ENCODE data around the gene ABCD1.

DNA sequence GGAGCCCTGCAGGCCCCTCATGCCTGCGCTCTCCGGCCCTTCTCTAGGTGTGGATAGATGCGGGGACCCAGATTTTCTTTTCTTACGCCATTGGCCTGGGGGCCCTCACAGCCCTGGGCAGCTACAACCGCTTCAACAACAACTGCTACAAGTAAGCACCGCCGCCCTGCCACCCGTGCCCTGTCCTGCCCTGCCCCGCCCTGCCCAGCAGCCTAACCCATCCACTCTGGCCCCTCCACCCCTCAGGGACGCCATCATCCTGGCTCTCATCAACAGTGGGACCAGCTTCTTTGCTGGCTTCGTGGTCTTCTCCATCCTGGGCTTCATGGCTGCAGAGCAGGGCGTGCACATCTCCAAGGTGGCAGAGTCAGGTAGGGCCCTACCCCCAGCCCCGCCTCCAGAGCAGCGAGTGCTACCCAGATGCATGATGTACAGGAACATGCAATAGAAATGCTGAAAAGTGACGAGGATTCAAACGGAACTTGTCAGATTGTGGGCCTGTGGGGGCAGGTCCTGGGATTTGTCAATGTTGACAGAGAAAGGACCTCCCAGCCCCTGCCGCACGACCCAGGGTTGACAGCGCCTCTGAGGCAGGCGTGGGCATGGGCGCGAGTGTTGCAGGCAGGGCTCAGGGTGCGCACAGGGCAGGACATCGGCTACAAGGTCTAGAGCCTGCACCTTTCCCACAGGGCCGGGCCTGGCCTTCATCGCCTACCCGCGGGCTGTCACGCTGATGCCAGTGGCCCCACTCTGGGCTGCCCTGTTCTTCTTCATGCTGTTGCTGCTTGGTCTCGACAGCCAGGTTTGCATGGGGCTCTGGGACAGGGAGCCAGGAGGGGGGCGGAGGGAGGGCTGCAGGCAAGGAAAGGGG is 31.2 kb upstream of the ABCD1 start:
- no peak for TF ChIP-seq ZBTB44 (tag by site-specific recombination; IDR thresholded peaks at IDR 0.05)
- no peak for TF ChIP-seq ZBTB20 (tag by site-specific recombination; IDR thresholded peaks at IDR 0.05)
- no peak for TF ChIP-seq CTCF (tag by site-specific recombination; IDR thresholded peaks at IDR 0.05)
- TF ChIP-seq ZNF768 (tag by site-specific recombination; IDR thresholded peaks at IDR 0.05), result no peak
- TF ChIP-seq ZNF416 (tag by site-specific recombination; IDR thresholded peaks at IDR 0.05), result no peak
- no peak for TF ChIP-seq ZNF585B (tag by site-specific recombination; IDR thresholded peaks at IDR 0.05)
- no peak for TF ChIP-seq ZNF394 (tag by site-specific recombination; IDR thresholded peaks at IDR 0.05; ENCODE audit: borderline replicate concordance)
- TF ChIP-seq ZNF280D (tag by site-specific recombination; IDR thresholded peaks at IDR 0.05), result no peak
- no peak for TF ChIP-seq ZFP41 (tag by site-specific recombination; IDR thresholded peaks at IDR 0.05; ENCODE audit: borderline replicate concordance)

All from HEK293 (cell line).